SK-N-SH (cell line): ENCODE data around the gene TUBGCP3. TPM values are rescaled to one million over a fixed set of nuclear protein-coding genes. Genes with fewer than 3 reads are reported as not detected.

ENCODE experiments used
- CTCF ChIA-PET: fragments of 300-600, 350-600 bp; formaldehyde crosslinking; extraction: SDS; loops from one replicate; lab custom pipeline; 2021; lab: Yijun Ruan, JAX
- POLR2A ChIA-PET: fragments of 350-600 bp; sonication (Branson Sonifier 250); formaldehyde crosslinking; extraction: SDS; loops from one replicate; lab custom pipeline; 2020; ENCODE audit warnings: antibody characterized with exemption, inconsistent platforms; lab: Yijun Ruan, JAX
- DNase-seq: peaks from one replicate; pipeline ENCODE4 v3.0.0; 2012
- H2AFZ ChIP-seq: fragments of 200-600 bp; sonication (generic); 2 replicates; pipeline ENCODE4 v1.8.1; 2016; ENCODE audit warnings: antibody characterized with exemption, mild to moderate bottlenecking, low read depth
- H3F3A ChIP-seq: fragments of 200-600 bp; sonication (generic); replicated peaks from 2 replicates; pipeline ENCODE3; 2016; ENCODE audit warnings: antibody characterized with exemption, mild to moderate bottlenecking; ENCODE audit not compliant: insufficient read depth
- H3K27ac ChIP-seq, 2 experiments: fragments of 200-500 bp in 1 of 2; fragments of 200-600 bp in 1 of 2; sonication (Bioruptor generic) in 1 of 2; sonication (generic), shearing (Covaris generic) in 1 of 2; 2 replicates each; pipeline versions ENCODE4 v1.5.1 to v1.6.1; 2014 to 2016; ENCODE audit warnings: low read depth in 2 of 2, inconsistent platforms in 1 of 2, low read length in 1 of 2, mild to moderate bottlenecking in 1 of 2, mixed read lengths in 1 of 2
- H3K27me3 ChIP-seq: fragments of 200-600 bp; sonication (generic), shearing (Covaris generic); 2 replicates; pipeline ENCODE4 v1.6.1; 2016; ENCODE audit warnings: mixed run types; ENCODE audit not compliant: insufficient read depth
- H3K36me3 ChIP-seq, 2 experiments: fragments of 200-500 bp in 1 of 2; fragments of 200-600 bp in 1 of 2; sonication (Bioruptor generic) in 1 of 2; sonication (generic) in 1 of 2; replicated peaks in 1 of 2; 2 replicates each; pipeline versions ENCODE3 to v1.5.1; 2014 to 2016; ENCODE audit warnings: low read length in 1 of 2, mild to moderate bottlenecking in 1 of 2; ENCODE audit not compliant: insufficient read depth in 2 of 2, control insufficient read depth in 1 of 2
- H3K4me1 ChIP-seq, 2 experiments: fragments of 200-500 bp in 1 of 2; fragments of 200-600 bp in 1 of 2; sonication (Bioruptor generic) in 1 of 2; sonication (generic), shearing (Covaris generic) in 1 of 2; 2 replicates each; pipeline versions ENCODE4 v1.5.1 to v1.6.1; 2014 to 2016; ENCODE audit warnings: low read depth in 1 of 2, low read length in 1 of 2, mixed run types in 1 of 2; ENCODE audit not compliant: insufficient read depth in 2 of 2, control insufficient read depth in 1 of 2
- H3K4me2 ChIP-seq: fragments of 200-600 bp; sonication (generic), shearing (Covaris generic); 2 replicates; pipeline ENCODE4 v1.6.1; 2017; ENCODE audit warnings: mixed run types
- H3K4me3 ChIP-seq, 2 experiments: fragments of 200-500 bp in 1 of 2; fragments of 200-600 bp in 1 of 2; sonication (Bioruptor generic) in 1 of 2; sonication (generic), shearing (Covaris generic) in 1 of 2; 2 replicates each; pipeline versions ENCODE4 v1.5.1 to v1.8.1; 2014 to 2016; ENCODE audit warnings: low read depth in 2 of 2, inconsistent platforms in 1 of 2, low read length in 1 of 2, mild to moderate bottlenecking in 1 of 2, mixed read lengths in 1 of 2, moderate library complexity in 1 of 2
- H3K79me2 ChIP-seq: fragments of 200-600 bp; sonication (generic); 2 replicates; pipeline ENCODE4 v1.8.1; 2017; ENCODE audit warnings: mild to moderate bottlenecking; ENCODE audit not compliant: insufficient read depth
- H3K9ac ChIP-seq: fragments of 200-600 bp; sonication (generic); 2 replicates; pipeline ENCODE4 v1.6.1; 2017; ENCODE audit warnings: mixed run types
- H3K9me2 ChIP-seq: fragments of 200-600 bp; sonication (generic); 2 replicates; pipeline ENCODE4 v1.6.1; 2017; ENCODE audit warnings: mixed run types
- H3K9me3 ChIP-seq: fragments of 200-600 bp; sonication (generic); 2 replicates; pipeline ENCODE4 v1.6.1; 2017; ENCODE audit warnings: mixed run types, mild to moderate bottlenecking, moderate library complexity
- H4K20me1 ChIP-seq: fragments of 200-600 bp; sonication (generic); 2 replicates; pipeline ENCODE4 v1.6.1; 2017; ENCODE audit warnings: mild to moderate bottlenecking, mixed run types; ENCODE audit not compliant: insufficient read depth
- CHD2 ChIP-seq: fragments of 150-350 bp; IDR thresholded peaks from 2 replicates; pipeline ENCODE4 v1.6.1; 2018; ENCODE audit warnings: low read length; ENCODE audit not compliant: partially characterized antibody
- EP300 ChIP-seq, 2 experiments: IDR thresholded peaks; 2 replicates each; pipeline versions ENCODE4 v1.4.0 to v1.6.1; 2012; ENCODE audit warnings: borderline replicate concordance in 1 of 2, low read depth in 1 of 2, low read length in 1 of 2
- EZH2phosphoT487 ChIP-seq: fragments of 200-600 bp; sonication (generic); IDR thresholded peaks from 2 replicates; pipeline ENCODE4 v1.6.1; 2017; ENCODE audit warnings: low read depth, mixed run types, mild to moderate bottlenecking, antibody characterized with exemption, moderate library complexity, borderline replicate concordance
- GABPA ChIP-seq: IDR thresholded peaks from 2 replicates; pipeline ENCODE4 v1.4.0; 2012; ENCODE audit warnings: low read depth, mild to moderate bottlenecking
- JUND ChIP-seq: IDR thresholded peaks from 2 replicates; pipeline ENCODE4 v1.4.0; 2012
- MXI1 ChIP-seq: IDR thresholded peaks from 2 replicates; pipeline ENCODE4 v1.6.1; 2012; ENCODE audit warnings: mild to moderate bottlenecking, low read depth, low read length, improper control_type of control experiment
- NFIC ChIP-seq: IDR thresholded peaks from 2 replicates; pipeline ENCODE4 v1.4.0; 2012; ENCODE audit warnings: borderline replicate concordance
- RCOR1 ChIP-seq: fragments of 150-350 bp; IDR thresholded peaks from 2 replicates; pipeline ENCODE4 v1.6.1; 2017; ENCODE audit warnings: antibody characterized with exemption, low read length
- RFX5 ChIP-seq: IDR thresholded peaks from 2 replicates; pipeline ENCODE4 v1.6.1; 2012; ENCODE audit warnings: mild to moderate bottlenecking, improper control_type of control experiment, low read length
- RXRA ChIP-seq: IDR thresholded peaks from 2 replicates; pipeline ENCODE4 v1.4.0; 2012; ENCODE audit warnings: low read depth, mild to moderate bottlenecking, borderline replicate concordance
- SIN3A ChIP-seq: IDR thresholded peaks from 2 replicates; pipeline ENCODE4 v1.6.1; 2012; ENCODE audit warnings: low read depth, mild to moderate bottlenecking, low read length, moderate library complexity, borderline replicate concordance
- TCF12 ChIP-seq: IDR thresholded peaks from 2 replicates; pipeline ENCODE4 v1.4.0; 2012
- WGBS: methylation state at CpG from one replicate; pipeline ENCODE4 v1.1.6; 2017; ENCODE audit warnings: low lambda C conversion rate; 5-methylcytosine and 5-hydroxymethylcytosine counted together
- polyA plus RNA-seq, 3 experiments: library from polyadenylated mRNA; depleted of rRNA; stranded (reverse); fragments of >200 nt; gene quantifications; 2 replicates each; pipeline ENCODE4 v1.2.3, GENCODE V29; 2012
- TF ChIP-seq, protein P1 (sequence below): fragments of 200-600 bp; sonication (generic); IDR thresholded peaks from 2 replicates; pipeline ENCODE4 v1.6.1; 2017; ENCODE audit warnings: antibody characterized with exemption, mild to moderate bottlenecking, moderate library complexity
- TF ChIP-seq, protein P2 (sequence below): IDR thresholded peaks from 2 replicates; pipeline ENCODE4 v1.4.0; 2012; ENCODE audit warnings: low read depth
- TF ChIP-seq, protein P3 (sequence below): IDR thresholded peaks from 2 replicates; pipeline ENCODE4 v1.6.1; 2012; ENCODE audit warnings: mild to moderate bottlenecking, low read depth, low read length, moderate library complexity

The TUBGCP3 gene
- polyA plus RNA-seq, 1 of the 3 experiments (the other 2 are of a cell fraction), result 16.8 TPM

DNA sequence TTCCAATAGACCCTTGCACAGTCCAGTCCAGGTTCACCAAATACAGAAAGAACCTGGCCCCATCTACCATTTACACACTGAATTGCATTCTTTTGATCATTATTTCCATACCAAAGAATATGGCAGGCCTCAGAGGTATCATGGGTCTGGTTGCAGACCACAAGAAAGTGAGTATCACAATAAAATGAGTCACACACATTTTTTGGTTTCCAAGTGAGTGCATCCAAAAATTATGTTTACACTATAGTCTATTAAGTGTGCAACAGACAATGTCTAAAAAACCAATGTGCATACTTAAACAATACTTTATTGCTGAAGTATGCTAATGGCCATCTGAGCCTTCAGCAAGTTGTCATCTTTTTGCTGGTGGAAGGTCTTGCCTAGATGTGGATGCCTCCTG is 106.5 kb downstream of the TUBGCP3 start (continued):
- TF ChIP-seq MXI1, result no peak
- no peak for TF ChIP-seq RFX5
- TF ChIP-seq RXRA, result no peak
- TF ChIP-seq, protein P1, sequence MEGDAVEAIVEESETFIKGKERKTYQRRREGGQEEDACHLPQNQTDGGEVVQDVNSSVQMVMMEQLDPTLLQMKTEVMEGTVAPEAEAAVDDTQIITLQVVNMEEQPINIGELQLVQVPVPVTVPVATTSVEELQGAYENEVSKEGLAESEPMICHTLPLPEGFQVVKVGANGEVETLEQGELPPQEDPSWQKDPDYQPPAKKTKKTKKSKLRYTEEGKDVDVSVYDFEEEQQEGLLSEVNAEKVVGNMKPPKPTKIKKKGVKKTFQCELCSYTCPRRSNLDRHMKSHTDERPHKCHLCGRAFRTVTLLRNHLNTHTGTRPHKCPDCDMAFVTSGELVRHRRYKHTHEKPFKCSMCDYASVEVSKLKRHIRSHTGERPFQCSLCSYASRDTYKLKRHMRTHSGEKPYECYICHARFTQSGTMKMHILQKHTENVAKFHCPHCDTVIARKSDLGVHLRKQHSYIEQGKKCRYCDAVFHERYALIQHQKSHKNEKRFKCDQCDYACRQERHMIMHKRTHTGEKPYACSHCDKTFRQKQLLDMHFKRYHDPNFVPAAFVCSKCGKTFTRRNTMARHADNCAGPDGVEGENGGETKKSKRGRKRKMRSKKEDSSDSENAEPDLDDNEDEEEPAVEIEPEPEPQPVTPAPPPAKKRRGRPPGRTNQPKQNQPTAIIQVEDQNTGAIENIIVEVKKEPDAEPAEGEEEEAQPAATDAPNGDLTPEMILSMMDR, result no peak
- TF ChIP-seq EZH2phosphoT487, result no peak

DNA sequence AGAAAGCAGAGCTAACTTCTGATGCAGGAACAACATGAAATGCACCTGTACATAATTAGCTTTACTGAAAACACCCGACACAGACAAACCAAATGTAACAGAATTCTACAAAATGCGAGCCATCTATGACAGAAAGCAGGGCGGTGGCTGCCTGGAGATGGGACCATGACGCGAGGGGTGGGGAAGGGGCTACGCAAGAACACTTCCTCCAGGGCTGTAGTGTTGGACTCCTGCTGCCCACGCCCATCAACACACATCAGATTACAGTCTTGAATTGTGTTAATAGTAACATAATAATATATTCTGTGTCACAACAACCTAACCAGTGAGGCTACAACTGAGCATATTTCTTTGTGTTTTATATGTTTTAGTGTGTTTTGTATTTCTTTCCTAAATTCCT is 108.6 kb downstream of the TUBGCP3 start:
- Histone ChIP-seq H3K4me1 (no peaks in the 10 kb centered on the region), H3K36me3 (peaks cover 0 to 3% of the 10 kb centered on the region in 2 experiments), H3K4me3 (no peak overlapping the region; a peak in 1 of 4 replicates)
- no peak for DNase-seq
- TF ChIP-seq, protein P1, result no peak
- TF ChIP-seq JUND (no peak), CHD2 (no peak), NFIC (no peak), EP300 (IDR thresholded peaks at IDR 0.05; ENCODE audit: borderline replicate concordance in 1 of 2, low read depth in 1 of 2, low read length in 1 of 2) (no peak)
- TF ChIP-seq, protein P2, sequence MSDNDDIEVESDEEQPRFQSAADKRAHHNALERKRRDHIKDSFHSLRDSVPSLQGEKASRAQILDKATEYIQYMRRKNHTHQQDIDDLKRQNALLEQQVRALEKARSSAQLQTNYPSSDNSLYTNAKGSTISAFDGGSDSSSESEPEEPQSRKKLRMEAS, result no peak
- TF ChIP-seq, all 33 proteins: peak for 0
- no peaks in the 10 kb centered on the region for H3K79me2 ChIP-seq
- H4K20me1 ChIP-seq, result no peaks in the 10 kb centered on the region
- no peak overlapping the region for H3K27ac ChIP-seq
- WGBS, result 89% methylated on average over 7 of the region's 7 CpGs
- ChIA-PET POLR2A (no interaction called here), CTCF (no interaction called here)
- no peaks in the 10 kb centered on the region for H3F3A ChIP-seq
- H3K9ac ChIP-seq, result no peak overlapping the region
- no peaks in the 10 kb centered on the region for H3K27me3 ChIP-seq
- H2AFZ ChIP-seq, result no peak overlapping the region
- 0 out of 2 replicates have a peak, but pooled peaks cover 2% of the 10 kb centered on the region for H3K9me2 ChIP-seq
- peaks cover 4% of the 10 kb centered on the region; the same call in 1 of the 2 replicates for H3K9me3 ChIP-seq
- H3K4me2 ChIP-seq, result no peak overlapping the region

DNA sequence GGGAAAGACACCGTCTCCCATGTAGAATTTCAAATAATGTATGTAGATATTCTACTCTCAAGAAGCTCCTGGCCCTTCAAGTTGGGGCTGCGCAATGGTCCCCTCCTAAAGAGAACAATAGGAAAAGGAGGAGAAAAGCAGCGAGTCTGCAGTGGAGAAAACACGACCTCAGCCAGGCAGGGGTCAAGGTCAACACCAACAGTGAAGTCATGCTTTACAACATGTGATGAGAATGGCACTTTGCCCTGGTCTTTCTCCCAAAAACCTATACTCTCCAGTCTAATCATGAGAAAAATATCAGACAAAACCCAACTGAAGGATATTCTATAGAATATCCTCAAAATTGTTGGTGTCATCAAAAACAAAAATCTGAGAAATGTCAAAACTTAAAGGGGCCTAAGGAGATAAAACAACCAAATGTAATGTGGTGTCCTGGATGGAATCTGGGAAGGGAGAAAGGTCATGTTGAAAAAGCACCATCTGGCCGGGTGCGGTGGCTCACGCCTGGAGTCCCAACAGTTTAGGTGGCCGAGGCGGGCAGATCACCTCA is 110.8 kb downstream of the TUBGCP3 start:
- no peak overlapping the region for H3K4me3 ChIP-seq
- TF ChIP-seq GABPA (no peak), TCF12 (no peak), SIN3A (no peak), RCOR1 (no peak)
- TF ChIP-seq, protein P3, sequence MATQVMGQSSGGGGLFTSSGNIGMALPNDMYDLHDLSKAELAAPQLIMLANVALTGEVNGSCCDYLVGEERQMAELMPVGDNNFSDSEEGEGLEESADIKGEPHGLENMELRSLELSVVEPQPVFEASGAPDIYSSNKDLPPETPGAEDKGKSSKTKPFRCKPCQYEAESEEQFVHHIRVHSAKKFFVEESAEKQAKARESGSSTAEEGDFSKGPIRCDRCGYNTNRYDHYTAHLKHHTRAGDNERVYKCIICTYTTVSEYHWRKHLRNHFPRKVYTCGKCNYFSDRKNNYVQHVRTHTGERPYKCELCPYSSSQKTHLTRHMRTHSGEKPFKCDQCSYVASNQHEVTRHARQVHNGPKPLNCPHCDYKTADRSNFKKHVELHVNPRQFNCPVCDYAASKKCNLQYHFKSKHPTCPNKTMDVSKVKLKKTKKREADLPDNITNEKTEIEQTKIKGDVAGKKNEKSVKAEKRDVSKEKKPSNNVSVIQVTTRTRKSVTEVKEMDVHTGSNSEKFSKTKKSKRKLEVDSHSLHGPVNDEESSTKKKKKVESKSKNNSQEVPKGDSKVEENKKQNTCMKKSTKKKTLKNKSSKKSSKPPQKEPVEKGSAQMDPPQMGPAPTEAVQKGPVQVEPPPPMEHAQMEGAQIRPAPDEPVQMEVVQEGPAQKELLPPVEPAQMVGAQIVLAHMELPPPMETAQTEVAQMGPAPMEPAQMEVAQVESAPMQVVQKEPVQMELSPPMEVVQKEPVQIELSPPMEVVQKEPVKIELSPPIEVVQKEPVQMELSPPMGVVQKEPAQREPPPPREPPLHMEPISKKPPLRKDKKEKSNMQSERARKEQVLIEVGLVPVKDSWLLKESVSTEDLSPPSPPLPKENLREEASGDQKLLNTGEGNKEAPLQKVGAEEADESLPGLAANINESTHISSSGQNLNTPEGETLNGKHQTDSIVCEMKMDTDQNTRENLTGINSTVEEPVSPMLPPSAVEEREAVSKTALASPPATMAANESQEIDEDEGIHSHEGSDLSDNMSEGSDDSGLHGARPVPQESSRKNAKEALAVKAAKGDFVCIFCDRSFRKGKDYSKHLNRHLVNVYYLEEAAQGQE, result no peak
- TF ChIP-seq, all 33 proteins: peak for 0
- H3K4me1 ChIP-seq, result no peaks in the 10 kb centered on the region
- ChIA-PET POLR2A (no interaction called here), CTCF (interaction anchor here (1.4 kb wide), 1 partner anchor 11 kb away, joined by 4 read pairs; no protein-coding TSS in a partner anchor)
- DNase-seq, result no peak
- H3K9me3 ChIP-seq, result peaks cover 4% of the 10 kb centered on the region; the same call in 1 of the 2 replicates
- no peak overlapping the region for H3K27ac ChIP-seq
- 0 out of 2 replicates have a peak, but pooled peaks cover 2% of the 10 kb centered on the region for H3K9me2 ChIP-seq
- no peak overlapping the region for H3K4me2 ChIP-seq
- 79% methylated on average over 9 of the region's 9 CpGs for WGBS
- H4K20me1 ChIP-seq, result no peaks in the 10 kb centered on the region
- no peak overlapping the region for H3K9ac ChIP-seq
- no peaks in the 10 kb centered on the region for H3F3A ChIP-seq
- no peaks in the 10 kb centered on the region for H3K79me2 ChIP-seq
- H3K27me3 ChIP-seq, result no peaks in the 10 kb centered on the region
- no peak overlapping the region for H2AFZ ChIP-seq
- H3K36me3 ChIP-seq, result no peaks in the 10 kb centered on the region
